Activated CD8-positive, alpha-beta T cell treated with anti-CD3 and anti-CD28 coated beads for 36 hours (primary cell): ENCODE measurements around the gene OBSCN. TPM values are rescaled to one million over a fixed set of nuclear protein-coding genes. Genes with fewer than 3 reads are reported as not detected.

Experiments
- ATAC-seq: fragments of 200-7000 bp; cut with Tn5 transposase; one replicate; pipeline ENCODE4 v1.10.0; 2021; ENCODE audit warnings: mild to moderate bottlenecking, moderate library complexity
- CTCF ChIA-PET: fragments of 350-600 bp; sonication (Branson Sonifier 250); formaldehyde crosslinking; loops from one replicate; lab custom pipeline; 2021; ENCODE audit warnings: antibody characterized with exemption; lab: Charles Lee
- POLR2A ChIA-PET: fragments of 350-600 bp; sonication (Branson Sonifier 250); formaldehyde crosslinking; loops from one replicate; lab custom pipeline; 2021; ENCODE audit warnings: antibody characterized with exemption; lab: Charles Lee
- DNase-seq: peaks from one replicate; pipeline ENCODE4 v3.0.0-alpha.2; 2020
- H3K27ac Mint-ChIP-seq: one replicate; pipeline ENCODE4 v1.8.0; 2021; ENCODE audit warnings: mild to moderate bottlenecking, mixed read lengths
- H3K27me3 Mint-ChIP-seq: one replicate; pipeline ENCODE4 v1.8.0; 2021; ENCODE audit warnings: mixed read lengths
- H3K36me3 Mint-ChIP-seq: one replicate; pipeline ENCODE4 v1.8.0; 2021; ENCODE audit warnings: low read depth, mixed read lengths
- H3K4me1 Mint-ChIP-seq: one replicate; pipeline ENCODE4 v1.8.0; 2021; ENCODE audit warnings: low read depth, mixed read lengths
- H3K4me3 Mint-ChIP-seq: one replicate; pipeline ENCODE4 v1.8.0; 2021; ENCODE audit warnings: mild to moderate bottlenecking, moderate library complexity, mixed read lengths
- H3K9me3 Mint-ChIP-seq: one replicate; pipeline ENCODE4 v1.8.0; 2021; ENCODE audit warnings: mixed read lengths
- intact Hi-C: fragments of 100-400 bp; cut with micrococcal nuclease; formaldehyde crosslinking; loops from one replicate; pipeline ENCODE4 v1.10.0; 2022
- total RNA-seq, 2 experiments: library from RNA; stranded (reverse); gene quantifications; one replicate each; pipeline ENCODE4 v1.2.3, GENCODE V29; 2021
- TF ChIP-seq, protein P1 (sequence below): fragments of 200-600 bp; IDR thresholded peaks from one replicate; pipeline ENCODE4 v1.8.0; 2022; ENCODE audit warnings: antibody characterized with exemption, mild to moderate bottlenecking

Gene OBSCN
- total RNA-seq, 2 experiments from 2014 or later: 21.6 to 23.7 TPM

DNA sequence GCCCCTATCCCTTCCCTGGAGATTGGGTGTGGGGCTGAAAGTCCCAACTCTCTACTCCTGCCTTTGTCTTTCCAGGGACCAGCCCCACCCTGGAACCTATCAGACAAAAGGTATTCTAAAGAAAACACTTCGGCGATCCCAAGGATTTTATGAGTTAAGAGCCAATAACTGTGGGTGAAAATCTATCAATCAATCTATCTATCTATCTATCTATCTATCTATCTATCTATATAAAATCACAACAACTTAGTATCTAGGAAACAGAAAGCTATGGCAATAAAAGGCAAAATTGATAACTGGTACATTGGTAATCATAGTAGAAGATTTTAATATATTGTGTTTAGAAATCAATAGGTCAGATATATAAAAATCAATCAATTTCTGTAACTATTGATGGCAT, 175.9 kb downstream of the OBSCN start:
- intact Hi-C loops: no loop called here
- TF ChIP-seq, protein P1, sequence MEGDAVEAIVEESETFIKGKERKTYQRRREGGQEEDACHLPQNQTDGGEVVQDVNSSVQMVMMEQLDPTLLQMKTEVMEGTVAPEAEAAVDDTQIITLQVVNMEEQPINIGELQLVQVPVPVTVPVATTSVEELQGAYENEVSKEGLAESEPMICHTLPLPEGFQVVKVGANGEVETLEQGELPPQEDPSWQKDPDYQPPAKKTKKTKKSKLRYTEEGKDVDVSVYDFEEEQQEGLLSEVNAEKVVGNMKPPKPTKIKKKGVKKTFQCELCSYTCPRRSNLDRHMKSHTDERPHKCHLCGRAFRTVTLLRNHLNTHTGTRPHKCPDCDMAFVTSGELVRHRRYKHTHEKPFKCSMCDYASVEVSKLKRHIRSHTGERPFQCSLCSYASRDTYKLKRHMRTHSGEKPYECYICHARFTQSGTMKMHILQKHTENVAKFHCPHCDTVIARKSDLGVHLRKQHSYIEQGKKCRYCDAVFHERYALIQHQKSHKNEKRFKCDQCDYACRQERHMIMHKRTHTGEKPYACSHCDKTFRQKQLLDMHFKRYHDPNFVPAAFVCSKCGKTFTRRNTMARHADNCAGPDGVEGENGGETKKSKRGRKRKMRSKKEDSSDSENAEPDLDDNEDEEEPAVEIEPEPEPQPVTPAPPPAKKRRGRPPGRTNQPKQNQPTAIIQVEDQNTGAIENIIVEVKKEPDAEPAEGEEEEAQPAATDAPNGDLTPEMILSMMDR: no peak
- no peak overlapping the region for H3K4me3 Mint-ChIP-seq
- peaks cover 18% of the 10 kb centered on the region for H3K27me3 Mint-ChIP-seq
- H3K4me1 Mint-ChIP-seq: peaks cover 5% of the 10 kb centered on the region
- ChIA-PET POLR2A (interaction anchor here (0.6 kb wide), 1 partner anchor 22 kb away, joined by 3 read pairs; no protein-coding TSS in a partner anchor), CTCF (interaction anchor here (1.0 kb wide), 1 partner anchor 252 kb away, joined by 3 read pairs; no protein-coding TSS in a partner anchor)
- no peak for DNase-seq
- H3K36me3 Mint-ChIP-seq: no peaks in the 10 kb centered on the region
- no peak overlapping the region for H3K27ac Mint-ChIP-seq
- ATAC-seq: no peak
- no peaks in the 10 kb centered on the region for H3K9me3 Mint-ChIP-seq

DNA sequence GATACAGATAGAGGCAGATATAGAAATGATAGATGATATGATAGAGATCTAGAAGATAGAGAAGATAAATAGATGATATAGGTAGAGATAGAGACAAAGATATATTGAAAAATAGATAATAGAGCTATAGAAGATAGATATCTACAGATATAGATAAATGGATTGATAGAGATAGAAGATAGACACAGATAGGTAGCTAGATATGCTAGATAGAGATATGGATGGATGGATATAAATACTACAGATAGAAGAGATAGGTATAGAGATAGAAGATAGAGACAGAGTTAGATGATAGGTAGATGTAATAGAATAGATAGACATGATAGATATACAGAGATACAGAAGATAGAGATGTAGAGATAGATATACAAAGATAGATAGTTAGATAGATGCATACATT, 177.4 kb downstream of the OBSCN start:
- TF ChIP-seq, protein P1: no peak
- Mint-ChIP-seq H3K27ac (no peak overlapping the region), H3K9me3 (no peaks in the 10 kb centered on the region), H3K4me1 (no peaks in the 10 kb centered on the region), H3K4me3 (no peak overlapping the region), H3K36me3 (no peaks in the 10 kb centered on the region), H3K27me3 (peaks cover 6% of the 10 kb centered on the region)
- intact Hi-C loops: no loop called here
- ATAC-seq (no peak), DNase-seq (no peak)
- CTCF ChIA-PET: no interaction called here
- POLR2A ChIA-PET: interaction anchor here (0.5 to 0.6 kb wide), 2 partner anchors 71 to 208 kb away, joined by 3 read pairs; no protein-coding TSS in a partner anchor

DNA sequence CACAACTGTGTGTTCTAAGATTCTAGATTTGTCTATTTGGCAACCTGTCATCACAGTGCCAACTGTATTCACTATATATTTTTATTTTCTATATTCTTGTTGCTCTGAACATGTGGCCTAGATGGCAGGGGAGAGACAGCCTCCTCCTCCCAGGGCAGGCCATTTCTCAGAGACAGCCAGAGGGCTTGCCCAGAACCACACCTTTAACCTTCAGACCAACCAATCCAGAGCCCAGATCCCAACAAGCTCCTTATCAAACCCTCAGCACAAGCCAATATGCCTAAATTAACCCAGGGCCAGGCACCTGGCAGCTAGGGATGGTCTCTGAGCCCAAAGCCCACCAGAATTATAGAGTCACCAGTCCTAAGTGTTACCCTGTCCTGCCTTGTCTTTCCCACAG, 179.5 kb downstream of the OBSCN start:
- DNase-seq (no peak), ATAC-seq (no peak)
- ChIA-PET CTCF (interaction anchor here (1.2 kb wide), 1 partner anchor 85 kb away, joined by 3 read pairs; no protein-coding TSS in a partner anchor), POLR2A (no interaction called here)
- H3K27me3 Mint-ChIP-seq: no peaks in the 10 kb centered on the region
- H3K4me3 Mint-ChIP-seq: no peak overlapping the region
- no peaks in the 10 kb centered on the region for H3K36me3 Mint-ChIP-seq
- intact Hi-C loops: no loop called here
- TF ChIP-seq, protein P1: no peak
- no peaks in the 10 kb centered on the region for H3K4me1 Mint-ChIP-seq
- H3K27ac Mint-ChIP-seq: no peak overlapping the region
- H3K9me3 Mint-ChIP-seq: no peaks in the 10 kb centered on the region

DNA sequence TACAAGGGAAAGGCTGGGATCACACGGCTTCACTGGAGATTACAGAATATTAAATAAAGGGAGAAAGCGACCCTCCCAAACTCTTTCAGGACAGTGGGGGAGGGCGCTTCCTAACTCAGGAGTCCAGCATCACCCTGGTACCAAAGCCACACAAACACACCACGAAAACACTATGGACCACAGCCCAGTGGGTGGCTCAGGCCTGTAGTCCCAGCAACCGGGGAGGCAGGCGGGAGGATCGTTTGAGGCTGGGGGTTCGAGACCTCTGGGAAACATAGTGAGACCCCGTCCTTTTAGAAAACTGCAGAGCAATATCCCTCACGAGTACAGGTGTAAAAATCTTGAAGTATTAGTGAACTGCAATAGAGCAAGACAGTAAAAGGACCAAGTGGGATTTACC, 182.8 kb downstream of the OBSCN start:
- POLR2A ChIA-PET: interaction anchor here (1.4 kb wide), 1 partner anchor 11 kb away, joined by 3 read pairs; no protein-coding TSS in a partner anchor
- ATAC-seq (no peak), DNase-seq (no peak)
- no peaks in the 10 kb centered on the region for H3K4me1 Mint-ChIP-seq
- H3K27ac Mint-ChIP-seq: no peak overlapping the region
- intact Hi-C loops: no loop called here
- CTCF ChIA-PET: no interaction called here
- H3K36me3 Mint-ChIP-seq: no peaks in the 10 kb centered on the region
- no peaks in the 10 kb centered on the region for H3K9me3 Mint-ChIP-seq
- TF ChIP-seq, protein P1: no peak
- H3K27me3 Mint-ChIP-seq: no peaks in the 10 kb centered on the region
- no peak overlapping the region for H3K4me3 Mint-ChIP-seq

DNA sequence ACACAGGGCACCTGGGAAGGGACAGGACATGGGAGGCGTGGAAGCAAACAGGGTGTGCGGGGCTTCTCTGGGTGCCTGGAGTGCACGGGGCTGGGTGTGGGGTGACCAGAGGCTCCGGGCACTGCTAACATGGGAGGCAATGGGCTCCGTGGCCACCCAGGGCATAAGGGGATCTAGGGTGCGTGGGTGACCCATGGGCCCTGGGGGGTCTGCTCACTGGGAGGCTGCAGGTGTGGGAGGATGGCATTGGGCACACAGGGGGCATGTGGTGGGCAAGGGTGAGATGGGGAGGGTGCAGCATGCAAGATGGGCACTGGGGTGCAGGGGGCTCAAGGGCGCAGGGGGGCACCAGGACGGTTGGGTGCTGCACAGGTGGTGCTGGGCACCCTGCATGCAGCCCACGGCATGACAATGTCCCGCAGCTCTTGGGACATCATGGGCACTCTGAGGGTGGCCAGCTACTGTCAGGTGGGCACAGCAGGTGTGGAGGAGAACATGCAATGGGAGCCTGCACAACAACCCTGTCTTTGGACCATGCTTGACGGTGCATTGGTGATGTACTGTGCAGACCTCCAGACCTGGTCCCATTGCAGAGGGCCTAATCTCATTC, 183.7 kb downstream of the OBSCN start:
- H3K4me3 Mint-ChIP-seq: no peak overlapping the region
- CTCF ChIA-PET: no interaction called here
- no peaks in the 10 kb centered on the region for H3K27me3 Mint-ChIP-seq
- H3K4me1 Mint-ChIP-seq: no peaks in the 10 kb centered on the region
- H3K27ac Mint-ChIP-seq: no peak overlapping the region
- TF ChIP-seq, protein P1: no peak
- DNase-seq: no peak
- intact Hi-C loops: no loop called here
- POLR2A ChIA-PET: interaction anchor here (1.4 kb wide), 1 partner anchor 12 kb away, joined by 3 read pairs; no protein-coding TSS in a partner anchor
- no peak for ATAC-seq
- H3K36me3 Mint-ChIP-seq: peaks cover 6% of the 10 kb centered on the region
- H3K9me3 Mint-ChIP-seq: no peaks in the 10 kb centered on the region
